Measurements from ENCODE around the gene HOXA2. TPM values are rescaled to one million over a fixed set of nuclear protein-coding genes. Genes with fewer than 3 reads are reported as not detected.

HOXA2 gene
- total RNA-seq, 4 donors from 2014 or later: 4.7 to 24.8 (median 8.9) TPM

- DNase-seq: no peak
- Histone ChIP-seq H3K4me1 (peaks cover 0 to 88% (median 4%) of the 10 kb centered on the region in 4 donors), H3K27me3 (no peaks in the 10 kb centered on the region), H3K4me3 (peak overlapping the region in 2 of 4 donors; percentile 35 to 50), H3K36me3 (no peaks in the 10 kb centered on the region), H3K9me3 (no peaks in the 10 kb centered on the region), H3K27ac (peak overlapping the region in 3 of 4 donors; percentile 61 to 85 (median 74))
- TF ChIP-seq CTCF (IDR thresholded peaks at IDR 0.05) (no peak), POLR2A (IDR thresholded peaks at IDR 0.05) (no peak)
These were observed 19.2 kb upstream of the HOXA2 start for GRCh38 chr7:27121684-27122076.

DNA sequence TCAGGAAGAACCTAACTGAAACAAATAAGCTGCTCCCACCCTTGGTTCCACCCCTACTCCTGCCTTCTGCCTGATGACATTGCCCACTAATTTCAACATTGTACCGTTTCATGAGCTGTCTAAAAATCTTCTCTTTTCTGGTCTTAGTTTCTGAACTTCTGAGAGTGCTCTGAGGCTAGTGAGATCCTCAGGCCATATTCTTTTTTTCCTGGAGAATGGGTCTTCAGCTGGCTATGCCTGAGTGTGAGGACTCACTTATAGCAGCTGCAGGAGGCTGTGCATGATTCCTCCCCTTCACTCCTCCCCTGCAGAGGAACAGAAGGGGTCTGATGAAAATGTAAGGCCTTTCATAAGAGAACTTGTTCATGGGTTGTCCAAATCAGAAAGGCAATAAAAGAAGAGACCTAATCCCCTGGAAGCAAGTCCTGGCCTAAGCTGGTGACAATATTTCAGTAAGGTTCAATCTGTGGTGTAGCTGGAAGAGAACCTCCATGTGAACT, 17.0 kb upstream of the HOXA2 start:
- no peaks in the 10 kb centered on the region for H3K27me3 ChIP-seq
- H3K4me3 ChIP-seq: no peak overlapping the region
- peaks cover 0 to 82% (median 4%) of the 10 kb centered on the region in 4 donors for H3K4me1 ChIP-seq
- no peak for DNase-seq
- no peak for TF ChIP-seq CTCF (IDR thresholded peaks at IDR 0.05)
- no peak for TF ChIP-seq POLR2A (IDR thresholded peaks at IDR 0.05)
- no peaks in the 10 kb centered on the region for H3K36me3 ChIP-seq
- peak overlapping the region in 2 of 4 donors; percentile 48 to 93 for H3K27ac ChIP-seq
- no peaks in the 10 kb centered on the region for H3K9me3 ChIP-seq

DNA sequence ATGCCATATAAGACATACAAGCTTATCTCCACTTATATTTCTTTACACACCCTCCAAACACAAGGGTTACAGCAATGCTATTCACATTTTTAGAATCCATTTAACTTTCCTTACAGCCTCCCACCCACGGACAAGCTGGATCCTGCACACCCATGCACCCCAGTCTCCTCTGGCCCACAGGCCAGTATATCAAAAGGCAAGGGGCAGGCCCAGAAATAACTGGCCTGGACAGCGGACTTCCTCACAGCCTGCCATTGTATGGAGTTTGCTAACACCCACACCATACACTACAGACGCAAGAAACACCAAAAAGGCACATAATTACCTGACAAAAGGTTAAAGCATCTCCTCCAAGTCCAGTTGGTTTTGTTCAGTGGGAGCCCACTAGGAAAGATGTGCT, 16.1 kb upstream of the HOXA2 start:
- Histone ChIP-seq H3K4me3 (peak overlapping the region in 2 of 4 donors; percentile 54 to 60), H3K27ac (peak overlapping the region in 3 of 4 donors; percentile 51 to 93 (median 93)), H3K36me3 (no peaks in the 10 kb centered on the region), H3K4me1 (peaks cover 0 to 76% (median 4%) of the 10 kb centered on the region in 4 donors), H3K9me3 (no peaks in the 10 kb centered on the region), H3K27me3 (no peaks in the 10 kb centered on the region)
- TF ChIP-seq POLR2A (IDR thresholded peaks at IDR 0.05) (no peak), CTCF (IDR thresholded peaks at IDR 0.05) (no peak)
- DNase-seq: no peak

GRCh38 chr7:27117887-27118491, 15.5 kb upstream of the HOXA2 start:
- Histone ChIP-seq H3K4me3 (peak overlapping the region in 2 of 4 donors; percentile 54 to 60), H3K4me1 (peaks cover 0 to 72% (median under 1%) of the 10 kb centered on the region in 4 donors), H3K27me3 (no peaks in the 10 kb centered on the region), H3K36me3 (no peaks in the 10 kb centered on the region), H3K9me3 (no peaks in the 10 kb centered on the region), H3K27ac (peak overlapping the region; percentile 23 to 93 (median 72))
- no peak for DNase-seq
- no peak for TF ChIP-seq POLR2A (IDR thresholded peaks at IDR 0.05)
- TF ChIP-seq CTCF (IDR thresholded peaks at IDR 0.05): no peak

GRCh38 chr7:27116962-27117886, 14.7 kb upstream of the HOXA2 start:
- H3K27ac ChIP-seq: peak overlapping the region; percentile 23 to 93 (median 72)
- H3K9me3 ChIP-seq: no peaks in the 10 kb centered on the region
- H3K4me1 ChIP-seq: peaks cover 0 to 76% (median 0%) of the 10 kb centered on the region in 4 donors
- no peak for DNase-seq
- no peaks in the 10 kb centered on the region for H3K36me3 ChIP-seq
- no peak for TF ChIP-seq CTCF (IDR thresholded peaks at IDR 0.05)
- TF ChIP-seq POLR2A (IDR thresholded peaks at IDR 0.05): no peak
- no peaks in the 10 kb centered on the region for H3K27me3 ChIP-seq
- peak overlapping the region in 3 of 4 donors; percentile 19 to 60 (median 54) for H3K4me3 ChIP-seq

Measured in Peyer's patch (tissue), 4 donors.